Stimulated activated CD8-positive, alpha-beta memory T cell treated with anti-CD3 and anti-CD28 coated beads, Interleukin-7, amount 100 ng/mL, for 4 hours (primary cell): Measurements from ENCODE around the gene KIF6.

Experiments used
- DNase-seq, 2 donors: peaks; one replicate each; pipeline ENCODE4 v3.0.0-alpha.2; 2020; ENCODE audit warnings: low read depth in 2 of 2

Gene KIF6

GRCh38 chr6:39319621-39320362 is 405.4 kb downstream of the KIF6 start:
- DNase-seq = no peak

- DNase-seq = no peak
Measured at GRCh38 chr6:39317256-39317655, 408.0 kb downstream of the KIF6 start.

- no peak for DNase-seq
Measured at GRCh38 chr6:39314273-39314795, 410.9 kb downstream of the KIF6 start, which contains the start of gene KCNK17. KCNK17 (minus strand) TSS chr6:39314419; CDS start chr6:39314320, 99 bp downstream.

- DNase-seq = no peak
Measured at GRCh38 chr6:39313526-39314272, 411.5 kb downstream of the KIF6 start.

GRCh38 chr6:39312912-39313525 is 412.2 kb downstream of the KIF6 start:
- no peak for DNase-seq

- no peak for DNase-seq
Measured at GRCh38 chr6:39310542-39310941, 414.7 kb downstream of the KIF6 start.

GRCh38 chr6:39309942-39310531 is 415.2 kb downstream of the KIF6 start:
- peak in 1 of 2 donors; percentile 10 for DNase-seq

- no peak for DNase-seq
Measured at GRCh38 chr6:39307462-39307861, 417.7 kb downstream of the KIF6 start.

GRCh38 chr6:39304951-39305350 is 420.3 kb downstream of the KIF6 start:
- no peak for DNase-seq

GRCh38 chr6:39303425-39304153 is 421.6 kb downstream of the KIF6 start:
- DNase-seq = no peak

GRCh38 chr6:39302669-39303424 is 422.4 kb downstream of the KIF6 start:
- peak; percentile 73 to 74 for DNase-seq

GRCh38 chr6:39302011-39302410 is 423.2 kb downstream of the KIF6 start:
- no peak for DNase-seq

GRCh38 chr6:39301606-39302005 is 423.6 kb downstream of the KIF6 start:
- no peak for DNase-seq

- DNase-seq = no peak
Measured at GRCh38 chr6:39300739-39301138, 424.5 kb downstream of the KIF6 start.

GRCh38 chr6:39298061-39298460 is 427.1 kb downstream of the KIF6 start:
- DNase-seq = no peak

GRCh38 chr6:39296745-39297640 is 428.2 kb downstream of the KIF6 start:
- no peak for DNase-seq

- DNase-seq = no peak
Measured at GRCh38 chr6:39295611-39296011, 429.6 kb downstream of the KIF6 start.

- DNase-seq = no peak
Measured at GRCh38 chr6:39294899-39295298, 430.3 kb downstream of the KIF6 start.

GRCh38 chr6:39294133-39294532 is 431.1 kb downstream of the KIF6 start:
- no peak for DNase-seq

- no peak for DNase-seq
Measured at GRCh38 chr6:39292637-39293036, 432.6 kb downstream of the KIF6 start.
